ENCODE data around the gene WNK3.

- TF ChIP-seq CTCF (IDR thresholded peaks at IDR 0.05) (no peak), POLR2A (IDR thresholded peaks at IDR 0.05) (no peak)
These were observed 65.1 kb downstream of the WNK3 start for GRCh38 chrX:54292755-54293154.

All from body of pancreas (tissue), 4 donors.